ENCODE results near the gene HSBP1L1.

HSBP1L1 gene

DNA sequence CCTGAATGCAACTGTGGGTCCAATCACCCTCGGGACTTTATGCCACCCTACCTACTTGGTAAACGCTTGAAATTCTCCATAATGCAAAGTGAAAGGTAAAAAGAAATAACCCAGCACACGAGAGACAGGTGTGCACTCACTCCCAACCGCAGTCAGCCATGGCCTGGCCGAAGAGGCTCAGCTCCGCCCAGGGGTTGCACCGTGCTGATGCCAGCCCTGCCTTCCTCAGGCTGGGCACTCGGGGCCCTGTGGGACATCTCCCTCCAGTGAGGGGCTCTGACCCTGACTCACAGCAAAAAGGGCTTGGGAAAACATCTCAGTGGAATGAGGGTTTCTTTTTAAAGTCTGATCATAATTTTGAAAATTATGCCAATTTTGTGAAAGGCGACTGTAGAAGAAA lies 26.2 kb upstream of the HSBP1L1 start:
- no peak overlapping the region for H2BK15ac ChIP-seq (ENCODE audit: low read length)
- H3K4me3 ChIP-seq (ENCODE audit: low read length in 2 of 2), result no peak overlapping the region
- no peak for DNase-seq (ENCODE audit: low spot score)
- no peak overlapping the region for H2AFZ ChIP-seq (ENCODE audit: low read length)
- H3K23ac ChIP-seq (ENCODE audit: low read depth, low read length, poor library complexity), result no peak overlapping the region
- peaks cover 12% of the 10 kb centered on the region for H3K79me1 ChIP-seq (ENCODE audit: low read depth, low read length)
- no CpG with 5 or more reads among the region's 9 CpGs for WGBS, 2 donors (ENCODE audit: extremely low coverage in 2 of 2, insufficient read length in 2 of 2, insufficient replicate concordance in 1 of 2)
- H4K8ac ChIP-seq (ENCODE audit: low read depth, low read length), result no peak overlapping the region
- no peak overlapping the region for H2BK5ac ChIP-seq (ENCODE audit: low read length)
- H3K36me3 ChIP-seq (replicated peaks in 1 of 2; ENCODE audit: control insufficient read depth in 2 of 2, insufficient read depth in 2 of 2, low read length in 2 of 2), result peaks cover 14 to 76% of the 10 kb centered on the region in 2 donors
- H3K4me2 ChIP-seq (ENCODE audit: insufficient read depth, low read length, poor library complexity, severe bottlenecking), result no peak overlapping the region
- H3K18ac ChIP-seq (ENCODE audit: low read length), result no peak overlapping the region
- no peak overlapping the region for H2AK5ac ChIP-seq (ENCODE audit: low read depth, low read length)
- H2BK120ac ChIP-seq (ENCODE audit: low read depth, low read length), result no peak overlapping the region
- no peak overlapping the region for H3K14ac ChIP-seq (ENCODE audit: low read length)
- no peak overlapping the region for H3K9ac ChIP-seq (ENCODE audit: low read depth, low read length, poor library complexity)
- peaks cover 0 to 2% (median 0%) of the 10 kb centered on the region in 3 experiments for H3K27me3 ChIP-seq (ENCODE audit: control insufficient read depth in 3 of 3, insufficient read depth in 3 of 3, low read depth in 1 of 3, low read length in 3 of 3)
- H2BK12ac ChIP-seq (ENCODE audit: low read length), result no peak overlapping the region
- no peak overlapping the region for H4K91ac ChIP-seq (ENCODE audit: low read depth, low read length, poor library complexity)
- H3K27ac ChIP-seq (replicated peaks; ENCODE audit: low read length), result no peak overlapping the region
- H3K4me1 ChIP-seq (ENCODE audit: control insufficient read depth in 2 of 2, insufficient read depth in 1 of 2, low read depth in 1 of 2, low read length in 2 of 2), result no peaks in the 10 kb centered on the region
- H3K4ac ChIP-seq (ENCODE audit: low read length), result no peak overlapping the region
- H3K9me3 ChIP-seq (replicated peaks in 1 of 2; ENCODE audit: control insufficient read depth in 2 of 2, insufficient read depth in 1 of 2, low read depth in 1 of 2, low read length in 2 of 2), result peaks cover 12 to 23% of the 10 kb centered on the region in 2 donors

DNA sequence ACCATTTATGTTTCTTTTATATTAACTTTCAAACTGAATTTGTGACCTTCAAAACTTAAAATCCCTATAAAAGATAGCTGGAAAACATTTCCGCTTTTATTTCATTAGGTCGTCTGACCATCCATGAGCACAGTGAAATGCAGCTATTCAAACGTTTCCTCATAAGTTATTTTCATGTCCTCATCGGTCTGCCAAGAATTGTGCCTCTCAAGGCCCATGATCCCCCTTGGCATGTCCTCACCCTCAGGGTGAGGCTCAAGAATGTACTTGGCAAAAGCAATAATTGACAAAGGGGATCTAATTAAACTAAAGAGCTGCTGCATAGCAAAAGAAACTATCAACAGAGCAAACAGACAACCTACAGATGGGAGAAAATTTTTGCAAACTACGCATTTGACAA lies 25.3 kb upstream of the HSBP1L1 start:
- H3K4me2 ChIP-seq (ENCODE audit: insufficient read depth, low read length, poor library complexity, severe bottlenecking), result no peak overlapping the region
- no peak overlapping the region for H2BK15ac ChIP-seq (ENCODE audit: low read length)
- no peak overlapping the region for H2AK5ac ChIP-seq (ENCODE audit: low read depth, low read length)
- H3K27me3 ChIP-seq (ENCODE audit: control insufficient read depth in 3 of 3, insufficient read depth in 3 of 3, low read depth in 1 of 3, low read length in 3 of 3), result no peaks in the 10 kb centered on the region
- peaks cover 9 to 16% of the 10 kb centered on the region in 2 donors for H3K9me3 ChIP-seq (replicated peaks in 1 of 2; ENCODE audit: control insufficient read depth in 2 of 2, insufficient read depth in 1 of 2, low read depth in 1 of 2, low read length in 2 of 2)
- no peak overlapping the region for H3K4ac ChIP-seq (ENCODE audit: low read length)
- no CpG with 5 or more reads among the region's 5 CpGs for WGBS, 2 donors (ENCODE audit: extremely low coverage in 2 of 2, insufficient read length in 2 of 2, insufficient replicate concordance in 1 of 2)
- H3K9ac ChIP-seq (ENCODE audit: low read depth, low read length, poor library complexity), result no peak overlapping the region
- H3K36me3 ChIP-seq (replicated peaks in 1 of 2; ENCODE audit: control insufficient read depth in 2 of 2, insufficient read depth in 2 of 2, low read length in 2 of 2), result peaks cover 12 to 71% of the 10 kb centered on the region in 2 donors
- no peak overlapping the region for H3K18ac ChIP-seq (ENCODE audit: low read length)
- no peak overlapping the region for H2BK12ac ChIP-seq (ENCODE audit: low read length)
- no peaks in the 10 kb centered on the region for H3K4me1 ChIP-seq (ENCODE audit: control insufficient read depth in 2 of 2, insufficient read depth in 1 of 2, low read depth in 1 of 2, low read length in 2 of 2)
- no peak overlapping the region for H3K4me3 ChIP-seq (ENCODE audit: low read length in 2 of 2)
- H3K14ac ChIP-seq (ENCODE audit: low read length), result no peak overlapping the region
- H2BK120ac ChIP-seq (ENCODE audit: low read depth, low read length), result no peak overlapping the region
- H4K8ac ChIP-seq (ENCODE audit: low read depth, low read length), result no peak overlapping the region
- no peak overlapping the region for H3K27ac ChIP-seq (replicated peaks; ENCODE audit: low read length)
- no peak overlapping the region for H3K23ac ChIP-seq (ENCODE audit: low read depth, low read length, poor library complexity)
- no peak overlapping the region for H2BK5ac ChIP-seq (ENCODE audit: low read length)
- H4K91ac ChIP-seq (ENCODE audit: low read depth, low read length, poor library complexity), result no peak overlapping the region
- H2AFZ ChIP-seq (ENCODE audit: low read length), result no peak overlapping the region
- peaks cover 13% of the 10 kb centered on the region for H3K79me1 ChIP-seq (ENCODE audit: low read depth, low read length)
- DNase-seq (ENCODE audit: low spot score), result no peak

GRCh38 chr18:79940126-79940813 lies 24.2 kb upstream of the HSBP1L1 start:
- no peak for DNase-seq (ENCODE audit: low spot score)
- WGBS, 2 donors (ENCODE audit: extremely low coverage in 2 of 2, insufficient read length in 2 of 2, insufficient replicate concordance in 1 of 2), result no CpG with 5 or more reads among the region's 18 CpGs
- Histone ChIP-seq H2BK15ac (ENCODE audit: low read length) (no peak overlapping the region), H4K8ac (ENCODE audit: low read depth, low read length) (no peak overlapping the region), H3K4me2 (ENCODE audit: insufficient read depth, low read length, poor library complexity, severe bottlenecking) (no peak overlapping the region), H3K79me1 (ENCODE audit: low read depth, low read length) (peaks cover 12% of the 10 kb centered on the region), H3K4me1 (ENCODE audit: control insufficient read depth in 2 of 2, insufficient read depth in 1 of 2, low read depth in 1 of 2, low read length in 2 of 2) (peaks cover 0 to 3% of the 10 kb centered on the region in 2 donors), H3K27ac (replicated peaks; ENCODE audit: low read length) (no peak overlapping the region), H3K4ac (ENCODE audit: low read length) (no peak overlapping the region), H2AK5ac (ENCODE audit: low read depth, low read length) (no peak overlapping the region), H3K14ac (ENCODE audit: low read length) (no peak overlapping the region), H2BK5ac (ENCODE audit: low read length) (no peak overlapping the region), H3K23ac (ENCODE audit: low read depth, low read length, poor library complexity) (no peak overlapping the region), H3K36me3 (replicated peaks in 1 of 2; ENCODE audit: control insufficient read depth in 2 of 2, insufficient read depth in 2 of 2, low read length in 2 of 2) (peaks cover 9 to 68% of the 10 kb centered on the region in 2 donors), H3K18ac (ENCODE audit: low read length) (no peak overlapping the region), H2AFZ (ENCODE audit: low read length) (no peak overlapping the region), H4K91ac (ENCODE audit: low read depth, low read length, poor library complexity) (no peak overlapping the region), H3K27me3 (ENCODE audit: control insufficient read depth in 3 of 3, insufficient read depth in 3 of 3, low read depth in 1 of 3, low read length in 3 of 3) (no peaks in the 10 kb centered on the region), H2BK12ac (ENCODE audit: low read length) (no peak overlapping the region), H3K4me3 (ENCODE audit: low read length in 2 of 2) (no peak overlapping the region), H2BK120ac (ENCODE audit: low read depth, low read length) (no peak overlapping the region), H3K9ac (ENCODE audit: low read depth, low read length, poor library complexity) (no peak overlapping the region), H3K9me3 (replicated peaks in 1 of 2; ENCODE audit: control insufficient read depth in 2 of 2, insufficient read depth in 1 of 2, low read depth in 1 of 2, low read length in 2 of 2) (peaks cover 3 to 16% of the 10 kb centered on the region in 2 donors)

GRCh38 chr18:79940814-79941472 lies 23.5 kb upstream of the HSBP1L1 start:
- no peak overlapping the region for H3K23ac ChIP-seq (ENCODE audit: low read depth, low read length, poor library complexity)
- H3K27ac ChIP-seq (replicated peaks; ENCODE audit: low read length), result no peak overlapping the region
- no peak overlapping the region for H3K9ac ChIP-seq (ENCODE audit: low read depth, low read length, poor library complexity)
- no peak overlapping the region for H3K18ac ChIP-seq (ENCODE audit: low read length)
- no peak overlapping the region for H3K4me3 ChIP-seq (ENCODE audit: low read length in 2 of 2)
- no peak for DNase-seq (ENCODE audit: low spot score)
- H3K9me3 ChIP-seq (replicated peaks in 1 of 2; ENCODE audit: control insufficient read depth in 2 of 2, insufficient read depth in 1 of 2, low read depth in 1 of 2, low read length in 2 of 2), result peaks cover 1 to 12% of the 10 kb centered on the region in 2 donors
- H4K8ac ChIP-seq (ENCODE audit: low read depth, low read length), result no peak overlapping the region
- H3K4me1 ChIP-seq (ENCODE audit: control insufficient read depth in 2 of 2, insufficient read depth in 1 of 2, low read depth in 1 of 2, low read length in 2 of 2), result peaks cover 0 to 5% of the 10 kb centered on the region in 2 donors
- H3K4ac ChIP-seq (ENCODE audit: low read length), result no peak overlapping the region
- no peak overlapping the region for H4K91ac ChIP-seq (ENCODE audit: low read depth, low read length, poor library complexity)
- no CpG with 5 or more reads among the region's 17 CpGs for WGBS, 2 donors (ENCODE audit: extremely low coverage in 2 of 2, insufficient read length in 2 of 2, insufficient replicate concordance in 1 of 2)
- H2BK12ac ChIP-seq (ENCODE audit: low read length), result no peak overlapping the region
- H3K14ac ChIP-seq (ENCODE audit: low read length), result no peak overlapping the region
- no peak overlapping the region for H2AK5ac ChIP-seq (ENCODE audit: low read depth, low read length)
- no peak overlapping the region for H2BK15ac ChIP-seq (ENCODE audit: low read length)
- H2BK120ac ChIP-seq (ENCODE audit: low read depth, low read length), result no peak overlapping the region
- H3K4me2 ChIP-seq (ENCODE audit: insufficient read depth, low read length, poor library complexity, severe bottlenecking), result no peak overlapping the region
- no peak overlapping the region for H2AFZ ChIP-seq (ENCODE audit: low read length)
- H3K27me3 ChIP-seq (ENCODE audit: control insufficient read depth in 3 of 3, insufficient read depth in 3 of 3, low read depth in 1 of 3, low read length in 3 of 3), result no peaks in the 10 kb centered on the region
- H2BK5ac ChIP-seq (ENCODE audit: low read length), result no peak overlapping the region
- peaks cover 8 to 61% of the 10 kb centered on the region in 2 donors for H3K36me3 ChIP-seq (replicated peaks in 1 of 2; ENCODE audit: control insufficient read depth in 2 of 2, insufficient read depth in 2 of 2, low read length in 2 of 2)
- H3K79me1 ChIP-seq (ENCODE audit: low read depth, low read length), result peaks cover 11% of the 10 kb centered on the region

Measured in neuronal stem cell (in vitro differentiated cells).